Panc1 (cell line): ENCODE results near the gene MPP2. TPM values are rescaled to one million over a fixed set of nuclear protein-coding genes. Genes with fewer than 3 reads are reported as not detected.

Source experiments
- ATAC-seq: fragments of 200-7000 bp; cut with Tn5 transposase; 2 replicates; pipeline ENCODE4 v1.9.1; 2020; ENCODE audit warnings: mild to moderate bottlenecking, moderate library complexity
- BruUV-seq: library from RNA; stranded (reverse); fragments of 400-500 nt; replicated peaks from 2 replicates; lab custom pipeline; 2021; lab: Mats Ljungman, UMichigan
- CTCF ChIA-PET: fragments of 300-600 bp; sonication (Branson Sonifier 250); formaldehyde crosslinking; loops from one replicate; lab custom pipeline; 2022; ENCODE audit warnings: antibody characterized with exemption; lab: Charles Lee
- POLR2A ChIA-PET: fragments of 300-600 bp; sonication (Branson Sonifier 250); formaldehyde crosslinking; loops from one replicate; lab custom pipeline; 2022; ENCODE audit warnings: antibody characterized with exemption; lab: Charles Lee
- DNase-seq: peaks from one replicate; pipeline ENCODE4 v3.0.0-alpha.2; 2010; ENCODE audit warnings: low read depth, low spot score
- H3K27ac ChIP-seq: 2 replicates; pipeline ENCODE4 v1.5.1; 2011; ENCODE audit warnings: mild to moderate bottlenecking, low read length, inconsistent platforms
- H3K27me3 ChIP-seq: fragments of 200-500 bp; sonication (Bioruptor generic); 2 replicates; pipeline ENCODE4 v1.6.0; 2014; ENCODE audit warnings: low read length, inconsistent platforms; ENCODE audit not compliant: control insufficient read depth, insufficient read depth
- H3K36me3 ChIP-seq: fragments of 200-500 bp; sonication (Bioruptor generic); 2 replicates; pipeline ENCODE4 v1.5.1; 2014; ENCODE audit warnings: inconsistent platforms, mild to moderate bottlenecking, low read length, moderate library complexity; ENCODE audit not compliant: control insufficient read depth, insufficient read depth
- H3K4me1 ChIP-seq: 2 replicates; pipeline ENCODE4 v1.5.1; 2011; ENCODE audit warnings: inconsistent platforms, mild to moderate bottlenecking, low read length, moderate library complexity; ENCODE audit not compliant: control insufficient read depth, insufficient read depth
- H3K4me3 ChIP-seq, 2 experiments: 2 replicates each; pipeline ENCODE4 v1.5.1; 2011 to 2012; ENCODE audit warnings: low read depth in 2 of 2, low read length in 2 of 2, mild to moderate bottlenecking in 2 of 2, inconsistent platforms in 1 of 2, moderate library complexity in 1 of 2
- H3K9me3 ChIP-seq: fragments of 200-500 bp; sonication (Bioruptor generic); 2 replicates; pipeline ENCODE4 v1.5.1; 2014; ENCODE audit warnings: low read depth, mild to moderate bottlenecking, inconsistent platforms, low read length, moderate library complexity; ENCODE audit not compliant: control insufficient read depth, insufficient read depth
- CTCF ChIP-seq: fragments of 450-650 bp; IDR thresholded peaks from 2 replicates; pipeline ENCODE4 v1.5.1; 2017; ENCODE audit warnings: mild to moderate bottlenecking
- POLR2AphosphoS5 ChIP-seq: IDR thresholded peaks from 2 replicates; pipeline ENCODE4 v1.6.1; 2012; ENCODE audit warnings: mild to moderate bottlenecking, low read depth, low read length, moderate library complexity
- REST ChIP-seq, 2 experiments: IDR thresholded peaks; 2 replicates each; pipeline ENCODE4 v1.6.1; 2011 to 2012; ENCODE audit warnings: low read depth in 2 of 2, control low read depth in 1 of 2, low read length in 1 of 2, mild to moderate bottlenecking in 1 of 2, moderate library complexity in 1 of 2; ENCODE audit not compliant: insufficient read depth in 1 of 2
- SIN3A ChIP-seq: IDR thresholded peaks from 2 replicates; pipeline ENCODE4 v1.6.1; 2012; ENCODE audit warnings: low read depth, mild to moderate bottlenecking, low read length, moderate library complexity, borderline replicate concordance; ENCODE audit not compliant: insufficient read depth
- TCF7L2 ChIP-seq: IDR thresholded peaks from 2 replicates; pipeline ENCODE4 v1.6.1; 2011; ENCODE audit warnings: mild to moderate bottlenecking, low read depth, low read length, inconsistent platforms
- in situ Hi-C: cut with HindIII; loops from 2 replicates; pipeline ENCODE4 v1.10.0; 2016; ENCODE audit warnings: low sequenced_read_pairs, low pct_unique_long_range_greater_than_20kb
- intact Hi-C: fragments of 100-400 bp; cut with micrococcal nuclease; formaldehyde crosslinking; loops from one replicate; pipeline ENCODE4 v1.10.0; 2022; ENCODE audit not compliant: unreplicated experiment
- total RNA-seq: library from RNA; stranded (reverse); gene quantifications from one replicate; pipeline ENCODE4 v1.2.1, GENCODE V29; 2021; ENCODE audit not compliant: unreplicated experiment

MPP2 gene
- total RNA-seq, 1 experiment from 2014 or later: 3.5 TPM

GRCh38 chr17:43882761-43883415 lies 24.4 kb downstream of the MPP2 start:
- in situ Hi-C loops: no loop called here
- CTCF ChIA-PET: no interaction called here

GRCh38 chr17:43881758-43882505 lies 25.4 kb downstream of the MPP2 start:
- no TSS peak for BruUV-seq
- CTCF ChIA-PET: no interaction called here
- no peak for ATAC-seq
- H3K36me3 ChIP-seq: no peaks in the 10 kb centered on the region
- H3K27me3 ChIP-seq: no peaks in the 10 kb centered on the region
- POLR2A ChIA-PET: no interaction called here
- H3K4me3 ChIP-seq: no peak overlapping the region
- H3K9me3 ChIP-seq: no peaks in the 10 kb centered on the region
- no peak overlapping the region for H3K27ac ChIP-seq
- DNase-seq: no peak
- intact Hi-C loops: no loop called here
- H3K4me1 ChIP-seq: no peaks in the 10 kb centered on the region
- in situ Hi-C loops: no loop called here
- TF ChIP-seq REST (IDR thresholded peaks at IDR 0.05; ENCODE audit: insufficient read depth in 1 of 2, low read depth in 2 of 2, low read length in 1 of 2): no peak
- no peak for TF ChIP-seq POLR2AphosphoS5
- TF ChIP-seq TCF7L2: no peak
- no peak for TF ChIP-seq CTCF

More at GRCh38 chr17:43882761-43883415, 24.4 kb downstream of the MPP2 start:
- no peaks in the 10 kb centered on the region for H3K9me3 ChIP-seq
- no peaks in the 10 kb centered on the region for H3K4me1 ChIP-seq
- DNase-seq: no peak
- POLR2A ChIA-PET: no interaction called here
- no peaks in the 10 kb centered on the region for H3K36me3 ChIP-seq
- H3K4me3 ChIP-seq: no peak overlapping the region
- no peak for TF ChIP-seq POLR2AphosphoS5
- TF ChIP-seq SIN3A: no peak
- TF ChIP-seq CTCF: no peak
- no peak for TF ChIP-seq REST (IDR thresholded peaks at IDR 0.05; ENCODE audit: insufficient read depth in 1 of 2, low read depth in 2 of 2, low read length in 1 of 2)
- no peak for TF ChIP-seq TCF7L2
- intact Hi-C loops: no loop called here
- no TSS peak for BruUV-seq
- no peak for ATAC-seq
- no peaks in the 10 kb centered on the region for H3K27me3 ChIP-seq
- H3K27ac ChIP-seq: no peak overlapping the region
